HepG2 (cell line): Measurements from ENCODE around the gene CHSY3. TPM values are rescaled to one million over a fixed set of nuclear protein-coding genes. Genes with fewer than 3 reads are reported as not detected.

Experiments used
- ATAC-seq: fragments of 200-7000 bp; cut with Tn5 transposase; 3 replicates; pipeline ENCODE4 v1.9.1; 2020; ENCODE audit warnings: mild to moderate bottlenecking, moderate library complexity
- BruUV-seq: library from RNA; stranded (reverse); fragments of 400-500 nt; replicated peaks from 2 replicates; lab custom pipeline; 2021; lab: Mats Ljungman, UMichigan
- CTCF ChIA-PET: fragments of 300-600 bp; formaldehyde crosslinking; extraction: SDS; loops from one replicate; lab custom pipeline; 2021; ENCODE audit warnings: low total read pairs, inconsistent platforms, low intra/inter-chr PET ratio; lab: Yijun Ruan, JAX
- POLR2A ChIA-PET: fragments of 350-600 bp; sonication (Branson Sonifier 250); formaldehyde crosslinking; loops from one replicate; lab custom pipeline; 2020; ENCODE audit warnings: antibody characterized with exemption, inconsistent platforms; lab: Yijun Ruan, JAX
- DNase-seq: peaks from one replicate; pipeline ENCODE4 v3.0.0-alpha.2; 2015; ENCODE audit warnings: low spot score
- FAIRE-seq: peaks from 3 replicates; lab custom pipeline; 2011; peaks lifted over from hg19 to GRCh38; lab: Jason Lieb, UNC
- H2AFZ ChIP-seq: one replicate; pipeline ENCODE4 v1.6.1; 2011; ENCODE audit warnings: low read length, inconsistent platforms
- H3K27ac ChIP-seq: fragments of 300-600 bp; 3 replicates; pipeline ENCODE4 v1.8.0; 2011; ENCODE audit warnings: mixed run types, mild to moderate bottlenecking, mixed read lengths, low read length, inconsistent platforms; ENCODE audit not compliant: insufficient read depth; ENCODE audit errors: extremely low read length
- H3K27me3 ChIP-seq, 2 experiments: fragments of 200-600 bp in 1 of 2; 2 replicates in 1 of 2; 3 replicates in 1 of 2; pipeline versions ENCODE4 v1.6.0 to v1.8.0; 2011; ENCODE audit warnings: low read length in 2 of 2, mild to moderate bottlenecking in 2 of 2, moderate library complexity in 2 of 2, inconsistent platforms in 1 of 2; ENCODE audit not compliant: insufficient read depth in 2 of 2, control insufficient read depth in 1 of 2
- H3K36me3 ChIP-seq, 2 experiments: fragments of 200-600 bp in 1 of 2; replicated peaks in 1 of 2; 2 replicates in 1 of 2; 3 replicates in 1 of 2; pipeline versions ENCODE4 v1.5.1 to v1.8.0; 2011; ENCODE audit warnings: low read length in 2 of 2, inconsistent platforms in 1 of 2; ENCODE audit not compliant: insufficient read depth in 2 of 2, control insufficient read depth in 1 of 2
- H3K4me1 ChIP-seq: 2 replicates; pipeline ENCODE4 v1.5.1; 2012; ENCODE audit warnings: low read length, inconsistent platforms; ENCODE audit not compliant: insufficient read depth
- H3K4me2 ChIP-seq: 2 replicates; pipeline ENCODE4 v1.6.0; 2011; ENCODE audit warnings: low read depth, low read length, inconsistent platforms
- H3K4me3 ChIP-seq, 3 experiments: fragments of 200-600 bp in 1 of 3; sonication (generic), shearing (Covaris generic) in 1 of 3; replicated peaks in 1 of 3; 2 replicates each; pipeline ENCODE4 v1.5.1; 2011 to 2016; ENCODE audit warnings: low read length in 3 of 3, inconsistent platforms in 2 of 3, low read depth in 2 of 3, mild to moderate bottlenecking in 2 of 3, control low read depth in 1 of 3, mixed read lengths in 1 of 3; ENCODE audit not compliant: insufficient read depth in 1 of 3
- H3K79me2 ChIP-seq: one replicate; pipeline ENCODE4 v1.6.1; 2011; ENCODE audit warnings: low read length, inconsistent platforms; ENCODE audit not compliant: insufficient read depth
- H3K9ac ChIP-seq: 2 replicates; pipeline ENCODE4 v1.6.0; 2011; ENCODE audit warnings: mild to moderate bottlenecking, low read depth, low read length, inconsistent platforms; ENCODE audit not compliant: insufficient read depth
- H3K9me3 ChIP-seq: 2 replicates; pipeline ENCODE4 v1.5.1; 2012; ENCODE audit warnings: mild to moderate bottlenecking, low read length
- H4K20me1 ChIP-seq: 2 replicates; pipeline ENCODE4 v1.6.0; 2011; ENCODE audit warnings: inconsistent platforms, mild to moderate bottlenecking, low read length, moderate library complexity; ENCODE audit not compliant: insufficient read depth
- ESRRA ChIP-seq: sonication (generic); formaldehyde crosslinking; IDR thresholded peaks from 2 replicates; pipeline ENCODE4 v1.5.1; 2020; ENCODE audit warnings: mild to moderate bottlenecking, low read depth, missing genetic modification reagents
- GATAD1 ChIP-seq: IDR thresholded peaks from 2 replicates; pipeline ENCODE4 v1.6.1; 2016; ENCODE audit warnings: missing genetic modification reagents, missing compliant biosample characterization
- GRHL1 ChIP-seq: sonication (generic); formaldehyde crosslinking; conservative IDR thresholded peaks from 2 replicates; pipeline ENCODE4 v1.8.0; 2022; ENCODE audit warnings: missing genetic modification reagents
- HDAC6 ChIP-seq: fragments of 200-600 bp; sonication (generic); IDR thresholded peaks from 2 replicates; pipeline ENCODE4 v1.7.0; 2017; ENCODE audit warnings: mild to moderate bottlenecking, antibody characterized with exemption, low read length, low read depth
- IKZF5 ChIP-seq: IDR thresholded peaks from 2 replicates; pipeline ENCODE4 v1.6.1; 2018; ENCODE audit warnings: missing genetic modification reagents, mild to moderate bottlenecking, missing compliant biosample characterization
- MXD1 ChIP-seq: sonication (generic); formaldehyde crosslinking; IDR thresholded peaks from 2 replicates; pipeline ENCODE4 v1.4.0; 2020; ENCODE audit warnings: mild to moderate bottlenecking, missing genetic modification reagents
- PRPF4 ChIP-seq: fragments of 200-400 bp; formaldehyde crosslinking; IDR thresholded peaks from 2 replicates; pipeline ENCODE4 v1.6.1; 2016; ENCODE audit warnings: low read length, low read depth; ENCODE audit not compliant: poor library complexity, severe bottlenecking
- THAP7 ChIP-seq: sonication (generic); formaldehyde crosslinking; IDR thresholded peaks from 2 replicates; pipeline ENCODE4 v1.8.1; 2023; ENCODE audit warnings: mild to moderate bottlenecking, missing genetic modification reagents
- ZBTB4 ChIP-seq: sonication (generic); formaldehyde crosslinking; IDR thresholded peaks from 2 replicates; pipeline ENCODE4 v1.4.0; 2020; ENCODE audit warnings: missing genetic modification reagents, mild to moderate bottlenecking, borderline replicate concordance
- ZNF280D ChIP-seq: sonication (generic); formaldehyde crosslinking; IDR thresholded peaks from 2 replicates; pipeline ENCODE4 v1.5.1; 2020; ENCODE audit warnings: mild to moderate bottlenecking, missing genetic modification reagents
- ZNF496 ChIP-seq: sonication (generic); formaldehyde crosslinking; IDR thresholded peaks from 2 replicates; pipeline ENCODE4 v1.8.1; 2023; ENCODE audit warnings: mild to moderate bottlenecking, moderate library complexity, missing genetic modification reagents; ENCODE audit not compliant: insufficient replicate concordance
- ZNF737 ChIP-seq: sonication (generic); formaldehyde crosslinking; IDR thresholded peaks from 2 replicates; pipeline ENCODE4 v1.5.0; 2020; ENCODE audit warnings: missing genetic modification reagents, mild to moderate bottlenecking, borderline replicate concordance
- in situ Hi-C: cut with HindIII; loops from 2 replicates; pipeline ENCODE4 v1.10.0; 2017; ENCODE audit warnings: low pct_unique_long_range_greater_than_20kb; ENCODE audit not compliant: extremely low pct_ligation_motif_present
- intact Hi-C: fragments of 100-400 bp; cut with micrococcal nuclease; formaldehyde crosslinking; loops from one replicate; pipeline ENCODE4 v1.10.0; 2022; ENCODE audit not compliant: unreplicated experiment
- polyA plus RNA-seq, 8 experiments: library from polyadenylated mRNA; depleted of rRNA in 3 of 8; stranded (reverse) in 7 of 8; unstranded in 1 of 8; fragments of >200 nt; fragmentation: Illumina TruSeq in 4 of 8; extraction: Trizol in 4 of 8; gene quantifications; 2 replicates each; pipeline versions ENCODE4 v1.2.1 to v1.2.3, GENCODE V29; 2011 to 2016; ENCODE audit warnings: low read depth in 4 of 8, missing spikeins in 1 of 8, mixed read lengths in 1 of 8; ENCODE audit not compliant: insufficient read depth in 1 of 8
- total RNA-seq, 5 experiments: library from RNA; depleted of rRNA; stranded (reverse); fragments of >200 nt; fragmentation: Illumina TruSeq; extraction: Trizol; gene quantifications; 2 replicates each; pipeline ENCODE4 v1.2.3, GENCODE V29; 2016; ENCODE audit warnings: low read depth in 1 of 5

CHSY3 gene
- total and polyA plus RNA-seq, 2 of the 13 experiments (the other 11 are each of a cell fraction or from before 2014, with no cell fraction given): 0.26 to 4.1 TPM

- TF ChIP-seq PRPF4 (no peak), MXD1 (CRISPR knock-in tag) (no peak), HDAC6 (no peak), ZNF737 (CRISPR knock-in tag) (no peak), ESRRA (CRISPR knock-in tag) (no peak), ZBTB4 (CRISPR knock-in tag) (no peak)
Measured at GRCh38 chr5:130216286-130216685, 312.0 kb downstream of the CHSY3 start (continued).

- Histone ChIP-seq H4K20me1 (no peaks in the 10 kb centered on the region), H3K79me2 (no peaks in the 10 kb centered on the region), H3K9ac (no peak overlapping the region), H3K27me3 (no peaks in the 10 kb centered on the region; a peak in 1 of 5 replicates), H2AFZ (no peak overlapping the region), H3K4me3 (no peak overlapping the region), H3K4me2 (no peak overlapping the region), H3K4me1 (no peaks in the 10 kb centered on the region), H3K27ac (no peak overlapping the region), H3K36me3 (no peaks in the 10 kb centered on the region), H3K9me3 (no peaks in the 10 kb centered on the region; the same call in 1 of the 2 replicates)
- POLR2A ChIA-PET: no interaction called here
- TF ChIP-seq ZNF280D (CRISPR knock-in tag): no peak
- TF ChIP-seq ZNF496 (CRISPR knock-in tag): no peak
- no peak for TF ChIP-seq GATAD1 (CRISPR knock-in tag)
- no peak for TF ChIP-seq THAP7 (CRISPR knock-in tag)
- no peak for TF ChIP-seq IKZF5 (CRISPR knock-in tag)
- no peak for TF ChIP-seq GRHL1
- no peak for ATAC-seq
- no peak for DNase-seq
- CTCF ChIA-PET: no interaction called here
- FAIRE-seq: no peak
- no TSS peak for BruUV-seq
- intact Hi-C loops (no loop called here), in situ Hi-C loops (no loop called here)
Measured at GRCh38 chr5:130222573-130222972, 318.3 kb downstream of the CHSY3 start.
